Endothelial cell (in vitro differentiated cells): ENCODE measurements around the gene CLUH. TPM values are rescaled to one million over a fixed set of nuclear protein-coding genes. Genes with fewer than 3 reads are reported as not detected.

Experiments
- DNase-seq: peaks from one replicate; pipeline ENCODE4 v3.0.0; 2021; ENCODE audit warnings: low spot score
- H3K27ac Mint-ChIP-seq: one replicate; pipeline ENCODE4 v1.8.0; 2021; ENCODE audit warnings: mixed read lengths, inconsistent platforms; ENCODE audit not compliant: unreplicated experiment
- H3K27me3 Mint-ChIP-seq: one replicate; pipeline ENCODE4 v1.8.0; 2021; ENCODE audit warnings: mild to moderate bottlenecking, moderate library complexity, mixed read lengths, inconsistent platforms; ENCODE audit not compliant: unreplicated experiment
- H3K36me3 Mint-ChIP-seq: one replicate; pipeline ENCODE4 v1.8.0; 2021; ENCODE audit warnings: mild to moderate bottlenecking, low read depth, mixed read lengths, inconsistent platforms; ENCODE audit not compliant: unreplicated experiment
- H3K4me1 Mint-ChIP-seq: one replicate; pipeline ENCODE4 v1.8.0; 2021; ENCODE audit warnings: mild to moderate bottlenecking, mixed read lengths, inconsistent platforms; ENCODE audit not compliant: unreplicated experiment
- H3K4me3 Mint-ChIP-seq: one replicate; pipeline ENCODE4 v1.8.0; 2021; ENCODE audit warnings: mild to moderate bottlenecking, mixed read lengths, inconsistent platforms; ENCODE audit not compliant: unreplicated experiment
- H3K9me3 Mint-ChIP-seq: one replicate; pipeline ENCODE4 v1.8.0; 2021; ENCODE audit warnings: mixed read lengths, inconsistent platforms; ENCODE audit not compliant: unreplicated experiment
- total RNA-seq: library from RNA; stranded (reverse); fragmentation: NEBNext Ultra II Directional; extraction: Animal tissue kit (Norgen Biotek cat#: 25700); gene quantifications from one replicate; pipeline ENCODE4 v1.2.1, GENCODE V29; 2021; ENCODE audit not compliant: unreplicated experiment
- TF ChIP-seq, protein P1 (sequence below): fragments of 200-600 bp; sonication (generic); IDR thresholded peaks from one replicate; pipeline ENCODE4 v1.5.0; 2021; ENCODE audit warnings: antibody characterized with exemption; ENCODE audit not compliant: unreplicated experiment

Gene CLUH
- total RNA-seq, 1 donor from 2014 or later = 45.9 TPM

DNA sequence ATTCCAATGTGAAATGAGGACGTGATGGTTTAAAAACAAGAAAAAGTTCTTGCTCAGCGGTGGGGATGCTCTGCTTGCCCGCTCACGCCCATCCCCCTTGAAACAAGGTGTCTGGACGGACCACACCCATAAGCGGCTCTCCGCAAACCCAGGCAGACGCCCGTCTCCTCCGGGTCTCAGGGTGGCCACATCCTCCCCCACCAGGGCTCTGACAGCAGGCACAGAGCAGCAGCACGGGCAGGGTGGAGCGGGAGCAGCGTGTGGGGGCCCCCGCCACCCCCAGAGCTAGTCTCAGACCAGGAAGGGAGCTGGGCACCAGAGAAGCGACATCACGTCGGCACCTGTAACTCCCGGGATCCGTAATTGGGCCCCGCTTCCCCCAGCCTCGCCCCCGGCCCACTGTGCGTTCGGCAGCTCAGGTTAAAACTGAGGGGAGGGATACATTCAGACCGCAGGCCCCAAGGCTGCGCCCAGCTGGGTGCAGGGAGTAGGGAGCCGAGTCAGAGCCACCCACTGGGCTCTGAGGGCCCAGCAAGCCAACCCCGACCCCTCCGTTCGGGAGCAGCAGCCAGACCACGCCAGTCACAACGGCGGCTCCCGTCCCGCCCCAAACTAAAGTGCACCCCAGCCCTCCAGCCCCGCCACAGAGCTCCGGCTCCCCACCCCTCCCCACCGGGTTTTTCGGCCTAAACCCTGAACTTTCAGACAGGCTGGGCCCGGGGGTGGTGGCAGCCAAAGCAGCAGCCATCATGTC, 22.0 kb downstream of the CLUH start:
- TF ChIP-seq, protein P1, sequence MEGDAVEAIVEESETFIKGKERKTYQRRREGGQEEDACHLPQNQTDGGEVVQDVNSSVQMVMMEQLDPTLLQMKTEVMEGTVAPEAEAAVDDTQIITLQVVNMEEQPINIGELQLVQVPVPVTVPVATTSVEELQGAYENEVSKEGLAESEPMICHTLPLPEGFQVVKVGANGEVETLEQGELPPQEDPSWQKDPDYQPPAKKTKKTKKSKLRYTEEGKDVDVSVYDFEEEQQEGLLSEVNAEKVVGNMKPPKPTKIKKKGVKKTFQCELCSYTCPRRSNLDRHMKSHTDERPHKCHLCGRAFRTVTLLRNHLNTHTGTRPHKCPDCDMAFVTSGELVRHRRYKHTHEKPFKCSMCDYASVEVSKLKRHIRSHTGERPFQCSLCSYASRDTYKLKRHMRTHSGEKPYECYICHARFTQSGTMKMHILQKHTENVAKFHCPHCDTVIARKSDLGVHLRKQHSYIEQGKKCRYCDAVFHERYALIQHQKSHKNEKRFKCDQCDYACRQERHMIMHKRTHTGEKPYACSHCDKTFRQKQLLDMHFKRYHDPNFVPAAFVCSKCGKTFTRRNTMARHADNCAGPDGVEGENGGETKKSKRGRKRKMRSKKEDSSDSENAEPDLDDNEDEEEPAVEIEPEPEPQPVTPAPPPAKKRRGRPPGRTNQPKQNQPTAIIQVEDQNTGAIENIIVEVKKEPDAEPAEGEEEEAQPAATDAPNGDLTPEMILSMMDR = no peak
- Mint-ChIP-seq H3K4me1 (peaks cover 10% of the 10 kb centered on the region), H3K27me3 (peaks cover 14% of the 10 kb centered on the region), H3K27ac (peak overlapping the region; percentile 80), H3K4me3 (no peak overlapping the region), H3K9me3 (no peaks in the 10 kb centered on the region), H3K36me3 (peaks cover 8% of the 10 kb centered on the region)
- DNase-seq = no peak

DNA sequence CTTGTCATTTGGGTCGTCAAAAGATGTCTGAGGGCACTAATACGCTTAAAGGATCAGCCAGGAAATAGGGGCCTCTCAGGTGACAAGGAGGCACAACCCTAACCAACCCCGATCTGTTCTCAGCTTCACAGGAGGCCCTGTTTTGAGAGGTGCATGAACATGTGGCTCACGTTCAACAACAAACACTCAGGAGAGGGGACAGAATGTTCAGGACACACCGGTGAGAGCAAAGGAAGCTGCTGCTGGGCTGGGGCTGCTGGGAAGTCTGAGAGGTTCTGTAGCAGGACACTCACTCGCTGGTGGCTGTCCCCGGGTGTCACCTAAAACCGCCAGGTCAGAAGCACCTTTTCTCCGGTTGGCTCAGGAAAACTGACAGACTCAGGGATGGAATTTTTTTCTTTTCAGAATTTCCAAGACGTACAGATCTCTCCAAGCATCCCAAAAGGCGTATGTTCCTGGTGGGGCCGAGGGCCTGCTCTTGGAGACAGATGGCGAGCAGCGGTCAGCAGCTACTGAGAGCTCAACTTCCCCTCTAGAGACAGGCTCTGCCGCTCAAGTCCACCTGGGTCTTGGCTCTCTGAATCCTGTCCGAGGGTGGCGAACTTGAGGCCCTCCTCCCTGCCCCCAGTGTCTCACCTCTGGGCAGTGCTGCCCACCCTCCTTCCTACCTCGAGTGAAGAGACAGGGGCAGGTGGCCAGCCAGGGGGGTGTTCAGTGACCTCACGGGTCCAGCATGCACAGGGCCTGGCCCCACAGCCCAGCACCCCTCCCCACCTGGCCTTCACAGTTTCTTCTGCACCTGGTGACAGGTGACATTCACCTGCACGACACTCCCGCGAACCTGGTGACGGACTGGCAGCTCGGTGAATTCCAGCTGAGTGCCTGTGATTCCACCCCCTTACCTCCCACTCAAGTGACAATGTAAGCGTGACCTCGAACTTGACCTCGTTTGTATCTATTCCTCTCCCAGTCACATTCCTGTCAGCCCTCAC, 22.9 kb downstream of the CLUH start:
- TF ChIP-seq, protein P1 = no peak
- peaks cover 18% of the 10 kb centered on the region for H3K27me3 Mint-ChIP-seq
- peak overlapping the region; percentile 80 for H3K27ac Mint-ChIP-seq
- peaks cover 18% of the 10 kb centered on the region for H3K4me1 Mint-ChIP-seq
- no peaks in the 10 kb centered on the region for H3K9me3 Mint-ChIP-seq
- no peak for DNase-seq
- no peak overlapping the region for H3K4me3 Mint-ChIP-seq
- peaks cover 8% of the 10 kb centered on the region for H3K36me3 Mint-ChIP-seq

- no peak overlapping the region for H3K4me3 Mint-ChIP-seq
- peaks cover 18% of the 10 kb centered on the region for H3K27me3 Mint-ChIP-seq
- H3K36me3 Mint-ChIP-seq = peaks cover 7% of the 10 kb centered on the region
- DNase-seq = no peak
- H3K4me1 Mint-ChIP-seq = peaks cover 27% of the 10 kb centered on the region
- TF ChIP-seq, protein P1 = no peak
- H3K27ac Mint-ChIP-seq = no peak overlapping the region
- H3K9me3 Mint-ChIP-seq = no peaks in the 10 kb centered on the region
These were observed 24.5 kb downstream of the CLUH start for GRCh38 chr17:2687074-2687418.

GRCh38 chr17:2685696-2686095, 25.9 kb downstream of the CLUH start:
- peaks cover 16% of the 10 kb centered on the region for H3K27me3 Mint-ChIP-seq
- H3K9me3 Mint-ChIP-seq = no peaks in the 10 kb centered on the region
- H3K4me1 Mint-ChIP-seq = peaks cover 27% of the 10 kb centered on the region
- peaks cover 9% of the 10 kb centered on the region for H3K36me3 Mint-ChIP-seq
- H3K27ac Mint-ChIP-seq = no peak overlapping the region
- no peak overlapping the region for H3K4me3 Mint-ChIP-seq
- no peak for DNase-seq
- TF ChIP-seq, protein P1 = no peak
